K562 (cell line): Measurements from ENCODE around the gene RHBDF2. TPM values are rescaled to one million over a fixed set of nuclear protein-coding genes. Genes with fewer than 3 reads are reported as not detected.

Experiments used
- ATAC-seq: fragments of 200-7000 bp; cut with Tn5 transposase; 3 replicates; pipeline ENCODE4 v1.9.1; 2020; ENCODE audit warnings: moderate library complexity
- BruUV-seq: library from RNA; stranded (reverse); fragments of 400-500 nt; replicated peaks from 2 replicates; lab custom pipeline; 2021; lab: Mats Ljungman, UMichigan
- CTCF ChIA-PET: fragments of 300-600 bp; formaldehyde crosslinking; extraction: SDS; loops from one replicate; lab custom pipeline; 2021; ENCODE audit warnings: low intra/inter-chr PET ratio; lab: Yijun Ruan, JAX
- POLR2A ChIA-PET: fragments of 300-600, 350-650 bp; sonication (Branson Sonifier 250); formaldehyde crosslinking; extraction: SDS; loops from one replicate; lab custom pipeline; 2021; ENCODE audit warnings: antibody characterized with exemption, inconsistent platforms; lab: Yijun Ruan, JAX
- DNase-seq, 4 experiments: peaks; one replicate each; pipeline versions ENCODE4 v3.0.0 to v3.0.0-alpha.2; 2011 to 2018; ENCODE audit warnings: low spot score in 3 of 4, mixed read lengths in 3 of 4; ENCODE audit errors: extremely low read depth in 1 of 4
- FAIRE-seq: peaks from 2 replicates; lab custom pipeline; 2011; peaks lifted over from hg19 to GRCh38; lab: Jason Lieb, UNC
- H2AFZ ChIP-seq: 2 replicates; pipeline ENCODE4 v1.6.0; 2011; ENCODE audit warnings: low read depth, low read length, control low read depth, inconsistent platforms
- H3K27ac ChIP-seq: fragments of 200-600 bp; 3 replicates; pipeline ENCODE4 v1.8.0; 2011; ENCODE audit warnings: low read depth, mild to moderate bottlenecking, control low read depth, inconsistent platforms, low read length, moderate library complexity, mixed read lengths; ENCODE audit errors: extremely low read depth
- H3K27me3 ChIP-seq, 2 experiments: fragments of 300-600 bp in 1 of 2; 2 replicates in 1 of 2; 3 replicates in 1 of 2; pipeline versions ENCODE4 v1.6.0 to v1.8.0; 2011; ENCODE audit warnings: inconsistent platforms in 2 of 2, low read length in 2 of 2, mild to moderate bottlenecking in 1 of 2, mixed read lengths in 1 of 2, moderate library complexity in 1 of 2; ENCODE audit not compliant: control insufficient read depth in 2 of 2, insufficient read depth in 2 of 2
- H3K36me3 ChIP-seq: fragments of 300-600 bp; 3 replicates; pipeline ENCODE4 v1.8.0; 2011; ENCODE audit warnings: mild to moderate bottlenecking, low read length, inconsistent platforms; ENCODE audit not compliant: control insufficient read depth, insufficient read depth
- H3K4me1 ChIP-seq, 2 experiments: fragments of 200-600 bp in 1 of 2; replicated peaks in 1 of 2; 2 replicates in 1 of 2; 3 replicates in 1 of 2; pipeline versions ENCODE4 v1.5.1 to v1.8.0; 2011; ENCODE audit warnings: inconsistent platforms in 2 of 2, low read length in 2 of 2, mild to moderate bottlenecking in 1 of 2, mixed read lengths in 1 of 2, moderate library complexity in 1 of 2; ENCODE audit not compliant: control insufficient read depth in 2 of 2, insufficient read depth in 2 of 2
- H3K4me2 ChIP-seq: 2 replicates; pipeline ENCODE4 v1.6.1; 2011; ENCODE audit warnings: low read length, control low read depth, inconsistent platforms, mixed read lengths; ENCODE audit not compliant: insufficient read depth
- H3K4me3 ChIP-seq: fragments of 200-600 bp; sonication (generic), shearing (Covaris generic); 2 replicates; pipeline ENCODE4 v1.5.1; 2016; ENCODE audit warnings: control low read depth, inconsistent platforms
- H3K79me2 ChIP-seq: fragments of 200-600 bp; 3 replicates; pipeline ENCODE4 v1.8.0; 2011; ENCODE audit warnings: low read length, inconsistent platforms; ENCODE audit not compliant: control insufficient read depth, insufficient read depth
- H3K9ac ChIP-seq, 2 experiments: 2 replicates each; pipeline versions ENCODE4 v1.6.0 to v1.6.1; 2011; ENCODE audit warnings: low read depth in 2 of 2, low read length in 2 of 2, control low read depth in 1 of 2, inconsistent platforms in 1 of 2, mild to moderate bottlenecking in 1 of 2, mixed read lengths in 1 of 2; ENCODE audit not compliant: insufficient read depth in 1 of 2
- H3K9me1 ChIP-seq: one replicate; pipeline ENCODE4 v1.6.0; 2011; ENCODE audit warnings: inconsistent platforms, mild to moderate bottlenecking, low read length, moderate library complexity; ENCODE audit not compliant: control insufficient read depth, insufficient read depth
- H3K9me3 ChIP-seq: replicated peaks from 2 replicates; pipeline ENCODE4 v1.5.1; 2011; ENCODE audit warnings: low read depth, low read length, inconsistent platforms; ENCODE audit not compliant: control insufficient read depth, insufficient read depth
- H4K20me1 ChIP-seq: replicated peaks from 2 replicates; pipeline ENCODE4 v1.6.1; 2011; ENCODE audit warnings: low read length, inconsistent platforms, mixed read lengths; ENCODE audit not compliant: control insufficient read depth, insufficient read depth
- CCAR2 ChIP-seq: fragments of 200-400 bp; formaldehyde crosslinking; IDR thresholded peaks from 2 replicates; pipeline ENCODE4 v1.6.1; 2017; ENCODE audit warnings: mild to moderate bottlenecking, low read depth, low read length
- GABPB2 ChIP-seq: fragments of 250-450 bp; sonication (Bioruptor Pico); conservative IDR thresholded peaks from 2 replicates; pipeline ENCODE4 v1.5.1; 2021; ENCODE audit warnings: mild to moderate bottlenecking
- GTF2E2 ChIP-seq: fragments of 200-800 bp; sonication (Bioruptor generic); IDR thresholded peaks from 2 replicates; pipeline ENCODE4 v1.6.1; 2016; ENCODE audit warnings: missing genetic modification characterization, missing compliant biosample characterization
- KLF16 ChIP-seq: IDR thresholded peaks from 2 replicates; pipeline ENCODE4 v1.6.1; 2016; ENCODE audit warnings: antibody characterized with exemption
- PBX2 ChIP-seq, 2 experiments: IDR thresholded peaks in 1 of 2; conservative IDR thresholded peaks in 1 of 2; 2 replicates each; pipeline ENCODE4 v1.6.1; 2016; ENCODE audit warnings: low read depth in 2 of 2, mild to moderate bottlenecking in 1 of 2, missing compliant biosample characterization in 1 of 2, missing genetic modification characterization in 1 of 2, moderate library complexity in 1 of 2
- PHF20 ChIP-seq: fragments of 450-650 bp; IDR thresholded peaks from 2 replicates; pipeline ENCODE4 v1.6.1; 2018; ENCODE audit not compliant: partially characterized antibody
- RBFOX2 ChIP-seq: fragments of 200-400 bp; formaldehyde crosslinking; IDR thresholded peaks from 2 replicates; pipeline ENCODE4 v1.6.1; 2017; ENCODE audit warnings: low read depth, mild to moderate bottlenecking, low read length, moderate library complexity
- WGBS: fragments of 100-300 bp; shearing (Covaris generic); methylation state at CpG from one replicate; pipeline ENCODE4 v1.1.6; 2016; ENCODE audit warnings: low coverage, mixed read lengths; ENCODE audit not compliant: insufficient coverage; ENCODE audit errors: missing lambda C conversion rate; 5-methylcytosine and 5-hydroxymethylcytosine counted together
- in situ Hi-C: fragments of 300-500 bp; cut with MboI; formaldehyde crosslinking; loops from 4 replicates; pipeline ENCODE4 v1.15.0; 2018; ENCODE audit warnings: inconsistent platforms, mixed read lengths
- intact Hi-C: fragments of 100-400 bp; cut with micrococcal nuclease; formaldehyde crosslinking; loops from 2 replicates; pipeline ENCODE4 v1.14.2; 2022
- polyA plus RNA-seq, 8 experiments: library from polyadenylated mRNA; depleted of rRNA in 4 of 8; stranded (reverse) in 5 of 8; unstranded in 3 of 8; fragments of >200 nt; fragmentation: Nextera tagmentation in 2 of 8; fragmentation: Illumina TruSeq in 1 of 8; extraction: Ambion mirVana in 2 of 8; extraction: Trizol in 1 of 8; gene quantifications; 2 replicates each; pipeline versions ENCODE4 v1.2.1 to v1.2.3, GENCODE V29; 2011 to 2014; ENCODE audit warnings: inconsistent platforms in 1 of 8, missing spikeins in 1 of 8
- total RNA-seq, 7 experiments: library from RNA; depleted of rRNA in 6 of 7; stranded (reverse); fragments of >200 nt in 6 of 7; fragmentation: Illumina TruSeq in 2 of 7; extraction: Trizol in 2 of 7; gene quantifications; 2 replicates each; pipeline versions ENCODE4 v1.2.1 to v1.2.3, GENCODE V29; 2011 to 2021; ENCODE audit warnings: low replicate concordance in 1 of 7
- TF ChIP-seq, protein P1 (sequence below): IDR thresholded peaks from 2 replicates; pipeline ENCODE4 v1.6.1; 2011; ENCODE audit warnings: borderline replicate concordance, low read depth, mild to moderate bottlenecking, moderate library complexity, low read length; ENCODE audit not compliant: insufficient read depth, poor library complexity, severe bottlenecking

The RHBDF2 gene
- total and polyA plus RNA-seq, 9 of the 15 experiments (the other 6 are each of a cell fraction or from before 2014, with no cell fraction given) = 0.04 to 2.8 (median 1.1) TPM

GRCh38 chr17:76498876-76499251, 2.4 kb downstream of the RHBDF2 start (continued):
- TF ChIP-seq KLF16 (no peak), PBX2 (CRISPR knock-in tag; IDR thresholded peaks at IDR 0.05; ENCODE audit: low read depth) (no peak), PBX2 (tag; conservative IDR thresholded peaks at IDR 0.05; ENCODE audit: low read depth) (no peak), GABPB2 (CRISPR knock-in tag) (no peak), RBFOX2 (no peak)
- TF ChIP-seq, all 486 proteins: peak for 0

GRCh38 chr17:76497979-76498875, 3.0 kb downstream of the RHBDF2 start:
- Histone ChIP-seq H3K9me1 (peaks cover 4% of the 10 kb centered on the region), H3K4me3 (no peak overlapping the region), H3K9me3 (no peaks in the 10 kb centered on the region), H3K36me3 (no peaks in the 10 kb centered on the region), H3K4me1 (peaks cover 16 to 44% of the 10 kb centered on the region in 2 experiments; a peak in 4 of 5 replicates), H3K9ac (peak overlapping the region in 1 of 2 experiments; percentile 41; a peak in 2 of 4 replicates), H3K79me2 (no peaks in the 10 kb centered on the region), H3K27ac (no peak overlapping the region), H4K20me1 (peaks cover 10% of the 10 kb centered on the region; the same call in 1 of the 2 replicates), H3K27me3 (peaks cover 0 to 7% of the 10 kb centered on the region in 2 experiments; a peak in 2 of 5 replicates), H3K4me2 (no peak overlapping the region), H2AFZ (no peak overlapping the region)
- ChIA-PET POLR2A (interaction anchor here (0.6 to 1.8 kb wide), 4 partner anchors 8 to 25 kb away, joined by 4 to 7 read pairs (median 5); no protein-coding TSS in a partner anchor), CTCF (no interaction called here)
- WGBS = 45% methylated on average over 31 of the region's 31 CpGs
- no peak for ATAC-seq
- DNase-seq = no peak
- intact Hi-C loops = no loop called here
- peak; percentile 82 for FAIRE-seq
- in situ Hi-C loops = no loop called here
- BruUV-seq = no TSS peak
- TF ChIP-seq CCAR2 (no peak), GTF2E2 (tag) (no peak), PHF20 (no peak)
- TF ChIP-seq, protein P1, sequence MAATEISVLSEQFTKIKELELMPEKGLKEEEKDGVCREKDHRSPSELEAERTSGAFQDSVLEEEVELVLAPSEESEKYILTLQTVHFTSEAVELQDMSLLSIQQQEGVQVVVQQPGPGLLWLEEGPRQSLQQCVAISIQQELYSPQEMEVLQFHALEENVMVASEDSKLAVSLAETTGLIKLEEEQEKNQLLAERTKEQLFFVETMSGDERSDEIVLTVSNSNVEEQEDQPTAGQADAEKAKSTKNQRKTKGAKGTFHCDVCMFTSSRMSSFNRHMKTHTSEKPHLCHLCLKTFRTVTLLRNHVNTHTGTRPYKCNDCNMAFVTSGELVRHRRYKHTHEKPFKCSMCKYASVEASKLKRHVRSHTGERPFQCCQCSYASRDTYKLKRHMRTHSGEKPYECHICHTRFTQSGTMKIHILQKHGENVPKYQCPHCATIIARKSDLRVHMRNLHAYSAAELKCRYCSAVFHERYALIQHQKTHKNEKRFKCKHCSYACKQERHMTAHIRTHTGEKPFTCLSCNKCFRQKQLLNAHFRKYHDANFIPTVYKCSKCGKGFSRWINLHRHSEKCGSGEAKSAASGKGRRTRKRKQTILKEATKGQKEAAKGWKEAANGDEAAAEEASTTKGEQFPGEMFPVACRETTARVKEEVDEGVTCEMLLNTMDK = no peak
